Psoas muscle (tissue), 8 donors: ENCODE results near the gene CCDC51. TPM values are rescaled to one million over a fixed set of nuclear protein-coding genes. Genes with fewer than 3 reads are reported as not detected.
A peak's percentile ranks its signal among the peaks of the same experiment; 100 is the strongest.

Source experiments
- ATAC-seq, 4 donors: fragments of 200-7000 bp; cut with Tn5 transposase; one replicate each; pipeline ENCODE4 v1.9.1; 2020; ENCODE audit warnings: moderate library complexity in 3 of 4, mild to moderate bottlenecking in 2 of 4
- DNase-seq, 2 donors: peaks; one replicate each; pipeline ENCODE4 v3.0.0-alpha.2; 2020
- H3K27ac ChIP-seq: fragments of 200-600 bp; one replicate; pipeline ENCODE4 v1.8.0; 2022
- H3K27me3 ChIP-seq, 3 donors: fragments of 200-600 bp in 1 of 3; one replicate each; pipeline versions ENCODE4 v1.6.1 to v1.8.0; 2013 to 2022; ENCODE audit warnings: low read length in 2 of 3, mild to moderate bottlenecking in 2 of 3, moderate library complexity in 1 of 3; ENCODE audit not compliant: insufficient read depth in 3 of 3
- H3K36me3 ChIP-seq, 2 donors: fragments of 200-600 bp in 1 of 2; one replicate each; pipeline versions ENCODE4 v1.6.1 to v1.8.0; 2013 to 2022; ENCODE audit warnings: low read depth in 1 of 2, mild to moderate bottlenecking in 1 of 2, moderate library complexity in 1 of 2; ENCODE audit not compliant: insufficient read depth in 1 of 2
- H3K4me1 ChIP-seq: fragments of 200-600 bp; one replicate; pipeline ENCODE4 v1.8.0; 2022
- H3K4me3 ChIP-seq: fragments of 200-600 bp; one replicate; pipeline ENCODE4 v1.8.0; 2022; ENCODE audit warnings: mild to moderate bottlenecking
- H3K9me3 ChIP-seq: fragments of 200-600 bp; one replicate; pipeline ENCODE4 v1.8.0; 2022
- CTCF ChIP-seq: fragments of 200-600 bp; IDR thresholded peaks from one replicate; pipeline ENCODE4 v1.8.0; 2022; ENCODE audit warnings: antibody characterized with exemption
- WGBS, 3 donors: extraction: QIAGEN DNeasy Blood & Tissue Kit; methylation state at CpG; one replicate each; pipeline versions ENCODE4 v1.1.6 to v1.1.7; 2013; 5-methylcytosine and 5-hydroxymethylcytosine counted together
- intact Hi-C, 2 donors: fragments of 100-400 bp; cut with DNase I; formaldehyde crosslinking; loops; one replicate each; pipeline versions ENCODE4 v1.11.0 to v1.14.2; 2022
- polyA plus RNA-seq, 3 donors: library from polyadenylated mRNA; stranded (reverse); fragments of 200-250 nt; gene quantifications; one replicate each; pipeline ENCODE4 v1.2.3, GENCODE V29; 2013
- total RNA-seq, 4 donors: library from RNA; stranded (reverse); fragmentation: NEBNext Ultra II Directional in 2 of 4; extraction: Animal tissue kit (Norgen Biotek cat#: 25700) in 2 of 4; gene quantifications; one replicate each; pipeline versions ENCODE4 v1.2.1 to v1.2.4, GENCODE V29; 2021 to 2023
- donor health status: healthy with polysubstance abuse.
- donor health status: DM: no; HTN: no; CAD: no; lungs with moderate emphysema.
- donor health status: Bipolar disorder and iron deficiency.
- donor health status: healthy.
- donor health status: DM: yes; HTN: yes; CAD: no.
- donor health status: DM: no; HTN: no; CAD: no.
- donor health status: DM: no; HTN: no; CAD: no.
- donor health status: DM: yes; HTN: yes; CAD: no.

CCDC51 gene
- total and polyA plus RNA-seq, 7 donors: 5.3 to 19.6 (median 7.7) TPM

GRCh38 chr3:48418140-48418539 lies 21.8 kb downstream of the CCDC51 start:
- H3K4me1 ChIP-seq: no peaks in the 10 kb centered on the region
- intact Hi-C loops: no loop called here
- peak in 1 of 2 donors; percentile 19 for DNase-seq
- no peak for ATAC-seq
- H3K27ac ChIP-seq: no peak overlapping the region
- no peaks in the 10 kb centered on the region for H3K36me3 ChIP-seq
- peaks cover 0 to 15% (median 0%) of the 10 kb centered on the region in 3 donors for H3K27me3 ChIP-seq
- H3K4me3 ChIP-seq: no peak overlapping the region
- no peak for TF ChIP-seq CTCF
- 89 to 98% (median 89%) methylated on average over 17 of the region's 17 CpGs for WGBS, 3 donors
- no peaks in the 10 kb centered on the region for H3K9me3 ChIP-seq

GRCh38 chr3:48417529-48418108 lies 22.3 kb downstream of the CCDC51 start:
- Histone ChIP-seq H3K4me3 (no peak overlapping the region), H3K36me3 (no peaks in the 10 kb centered on the region), H3K9me3 (no peaks in the 10 kb centered on the region), H3K27ac (no peak overlapping the region), H3K4me1 (no peaks in the 10 kb centered on the region), H3K27me3 (peaks cover 0 to 9% (median 0%) of the 10 kb centered on the region in 3 donors)
- DNase-seq: peak; percentile 3 to 39
- no peak for ATAC-seq
- TF ChIP-seq CTCF: no peak
- WGBS, 3 donors: 91 to 94% (median 92%) methylated on average over 14 of the region's 14 CpGs
- intact Hi-C loops: no loop called here

GRCh38 chr3:48416546-48416945 lies 23.4 kb downstream of the CCDC51 start:
- no peak for TF ChIP-seq CTCF
- intact Hi-C loops: no loop called here
- DNase-seq: peak in 1 of 2 donors; percentile 1
- Histone ChIP-seq H3K4me3 (no peak overlapping the region), H3K36me3 (no peaks in the 10 kb centered on the region), H3K27ac (no peak overlapping the region), H3K9me3 (no peaks in the 10 kb centered on the region), H3K4me1 (no peaks in the 10 kb centered on the region), H3K27me3 (no peaks in the 10 kb centered on the region)
- WGBS, 3 donors: 94 to 99% (median 96%) methylated on average over 4 of the region's 4 CpGs
- no peak for ATAC-seq

GRCh38 chr3:48416091-48416505 lies 23.8 kb downstream of the CCDC51 start:
- Histone ChIP-seq H3K27me3 (no peaks in the 10 kb centered on the region), H3K4me3 (no peak overlapping the region), H3K9me3 (no peaks in the 10 kb centered on the region), H3K27ac (no peak overlapping the region), H3K36me3 (no peaks in the 10 kb centered on the region), H3K4me1 (no peaks in the 10 kb centered on the region)
- DNase-seq: peak; percentile 2 to 49
- intact Hi-C loops: no loop called here
- no peak for ATAC-seq
- 89 to 95% (median 90%) methylated on average over 14 of the region's 14 CpGs for WGBS, 3 donors
- TF ChIP-seq CTCF: no peak
